ENCODE measurements around the gene HPCAL1.

HPCAL1 gene

GRCh38 chr2:10324095-10324832 lies 21.6 kb downstream of the HPCAL1 start:
- no peak for DNase-seq (ENCODE audit: low read depth)

GRCh38 chr2:10325278-10326145 lies 22.8 kb downstream of the HPCAL1 start:
- DNase-seq (ENCODE audit: low read depth), result no peak

DNA sequence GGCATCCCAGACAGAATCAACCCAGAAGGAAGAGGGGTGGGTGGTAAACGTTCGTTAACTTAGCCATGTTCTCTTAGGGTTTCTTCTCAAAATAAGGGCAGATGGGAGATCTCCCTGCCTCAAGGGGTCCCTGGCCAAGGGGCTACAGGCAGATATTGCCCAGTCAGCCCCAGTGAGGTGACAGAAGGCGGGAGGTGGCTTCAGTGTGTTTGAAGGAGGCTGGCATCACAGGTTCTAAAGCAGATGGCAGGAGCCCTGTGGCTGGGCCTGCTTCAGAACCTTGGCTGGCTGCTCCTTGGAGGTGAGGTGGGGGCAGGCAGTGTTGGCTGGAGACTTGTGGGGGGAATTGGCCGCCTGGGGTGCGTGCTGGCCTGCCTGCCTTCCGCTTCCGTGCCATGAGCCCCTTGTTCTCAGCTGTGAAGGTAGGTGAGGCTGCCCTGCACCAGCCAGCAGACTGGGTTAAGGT lies 23.5 kb downstream of the HPCAL1 start:
- DNase-seq (ENCODE audit: low read depth), result no peak

- DNase-seq (ENCODE audit: low read depth), result no peak
Observed at GRCh38 chr2:10326707-10327594, 24.2 kb downstream of the HPCAL1 start.

GRCh38 chr2:10327896-10328669 lies 25.4 kb downstream of the HPCAL1 start:
- DNase-seq (ENCODE audit: low read depth), result no peak

DNA sequence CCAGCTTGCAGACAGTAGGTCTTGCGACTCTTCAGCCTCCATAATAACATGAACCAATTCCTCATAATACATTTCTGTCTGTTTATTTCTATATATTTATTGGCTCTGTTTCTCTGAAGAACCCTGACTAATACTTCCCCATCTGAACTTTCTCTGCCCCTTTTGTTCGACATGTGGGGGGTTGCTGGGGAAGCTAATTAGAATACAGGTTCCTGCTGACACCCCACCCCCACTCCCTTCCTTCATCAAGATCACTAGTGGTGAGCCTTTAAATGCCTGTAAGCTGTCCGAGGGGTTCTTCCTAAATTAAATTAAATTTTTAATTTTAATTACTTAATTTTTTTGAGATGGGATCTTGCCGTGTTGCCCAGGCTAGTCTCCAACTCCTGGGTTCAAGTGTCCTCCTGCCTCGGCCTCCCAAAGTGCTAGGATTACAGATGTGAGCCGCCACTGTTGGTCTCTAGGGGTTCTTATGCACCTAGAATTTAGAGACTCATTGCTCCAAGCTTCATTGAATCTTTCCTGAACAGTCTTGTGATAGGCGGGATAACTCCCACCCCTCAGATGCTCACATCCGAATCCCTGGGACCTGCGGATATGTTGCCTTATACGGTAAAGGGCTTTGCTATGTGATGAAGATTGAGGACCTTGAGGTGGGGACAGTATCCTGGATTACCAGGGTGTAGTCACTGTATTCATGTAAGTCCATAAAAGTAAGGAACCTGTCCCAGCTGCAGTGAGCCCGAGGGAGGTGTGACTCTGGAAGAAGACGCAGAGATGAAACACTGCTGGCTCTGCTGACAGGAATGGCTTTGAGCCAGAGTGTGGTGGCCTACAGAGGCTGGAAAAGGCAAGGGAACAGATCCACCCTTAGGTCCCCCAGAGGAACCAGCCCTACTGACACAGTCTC lies 26.2 kb downstream of the HPCAL1 start:
- DNase-seq (ENCODE audit: low read depth), result no peak

DNA sequence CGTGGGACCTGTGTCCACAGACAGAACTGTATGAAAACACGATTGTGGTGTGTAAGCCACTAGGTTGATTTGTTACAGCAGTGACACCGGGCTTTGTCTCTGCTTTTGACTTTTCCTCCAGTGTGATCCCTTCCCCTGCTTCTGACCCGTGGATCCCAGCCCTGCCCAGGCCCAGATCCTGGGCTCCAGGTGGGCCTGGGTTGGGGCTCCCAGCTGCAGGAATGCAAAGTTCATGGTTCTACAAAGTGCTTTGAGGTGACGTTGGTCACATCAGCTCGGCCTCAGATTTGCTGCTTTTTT lies 26.8 kb downstream of the HPCAL1 start:
- no peak for DNase-seq (ENCODE audit: low read depth)

DNA sequence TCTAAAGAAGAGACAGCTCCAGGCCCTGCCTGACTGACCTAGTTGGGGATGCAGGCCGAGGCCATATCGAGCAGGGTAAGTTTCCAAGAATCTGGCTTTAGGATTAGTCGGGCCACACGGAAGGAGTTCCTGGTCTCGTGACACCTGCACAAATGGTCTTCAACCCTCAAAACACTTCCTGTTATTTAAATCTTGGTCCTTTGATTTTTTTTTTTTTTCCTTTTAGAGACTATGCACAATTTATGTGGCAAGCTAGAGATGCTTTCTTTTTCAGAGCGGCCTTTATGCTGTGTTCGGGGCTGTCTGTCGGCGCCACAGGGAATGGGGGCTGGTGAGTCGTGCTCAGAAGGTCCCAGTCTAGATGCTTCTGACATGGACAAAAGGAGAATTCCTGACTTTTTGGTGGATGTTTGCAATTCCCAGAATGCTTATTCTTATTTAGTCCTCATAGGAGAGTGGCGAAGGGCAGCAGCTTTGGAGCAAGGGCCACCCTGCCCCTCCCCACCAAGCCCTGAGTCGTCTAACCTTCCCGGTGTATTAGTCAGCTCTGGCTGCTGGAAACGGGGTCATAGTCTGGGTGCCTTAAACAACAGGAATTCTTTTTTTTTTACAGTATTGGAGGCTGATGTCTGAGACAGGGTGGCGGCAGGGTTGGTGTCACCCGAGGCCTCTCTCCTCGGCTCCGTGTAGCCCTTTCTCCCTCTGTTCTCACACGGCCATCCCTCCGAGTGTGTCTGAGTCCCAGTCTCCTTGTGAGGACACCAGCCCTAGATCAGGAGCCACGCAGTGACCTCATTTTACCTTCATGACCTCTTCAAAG lies 27.4 kb downstream of the HPCAL1 start:
- DNase-seq (ENCODE audit: low read depth), result no peak

- no peak for DNase-seq (ENCODE audit: low read depth)
Observed at GRCh38 chr2:10330700-10331026, 28.0 kb downstream of the HPCAL1 start.

DNA sequence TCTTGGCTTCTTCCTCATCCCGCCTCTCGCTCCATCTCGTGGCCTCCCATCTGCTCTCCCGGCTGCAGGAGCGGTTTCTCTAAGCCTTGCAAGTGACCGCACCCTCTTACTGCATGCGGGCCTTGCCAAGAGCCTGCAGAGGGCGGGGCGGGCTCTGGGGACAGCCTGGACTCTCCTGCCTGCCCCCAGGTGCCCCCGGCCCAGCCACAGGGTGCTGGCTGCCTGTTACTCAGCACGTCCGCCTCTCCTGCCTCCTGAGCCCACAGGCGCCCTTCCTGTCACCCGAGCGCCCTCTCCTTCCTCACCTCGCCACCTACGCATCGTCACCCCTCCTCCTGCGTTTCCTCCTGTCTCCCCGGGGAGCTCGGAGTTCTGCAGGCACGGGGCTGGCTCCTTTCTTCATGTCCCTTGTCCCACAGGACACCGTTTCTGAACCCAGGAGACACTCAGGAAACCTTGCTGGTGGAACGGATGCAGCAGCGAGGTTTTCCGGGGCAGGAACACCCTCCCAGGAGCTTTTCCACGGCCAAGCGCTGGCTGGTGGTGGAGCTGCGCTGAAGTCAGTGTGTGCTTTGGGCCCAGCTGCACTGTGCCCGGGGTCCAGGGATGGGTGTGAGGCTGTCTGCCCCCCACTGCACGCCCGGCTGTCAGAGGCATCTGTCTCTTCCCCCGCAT lies 28.5 kb downstream of the HPCAL1 start:
- no peak for DNase-seq (ENCODE audit: low read depth)

- no peak for DNase-seq (ENCODE audit: low read depth)
Observed at GRCh38 chr2:10331702-10332401, 29.1 kb downstream of the HPCAL1 start.

GRCh38 chr2:10332402-10333246 lies 29.9 kb downstream of the HPCAL1 start:
- no peak for DNase-seq (ENCODE audit: low read depth)

DNA sequence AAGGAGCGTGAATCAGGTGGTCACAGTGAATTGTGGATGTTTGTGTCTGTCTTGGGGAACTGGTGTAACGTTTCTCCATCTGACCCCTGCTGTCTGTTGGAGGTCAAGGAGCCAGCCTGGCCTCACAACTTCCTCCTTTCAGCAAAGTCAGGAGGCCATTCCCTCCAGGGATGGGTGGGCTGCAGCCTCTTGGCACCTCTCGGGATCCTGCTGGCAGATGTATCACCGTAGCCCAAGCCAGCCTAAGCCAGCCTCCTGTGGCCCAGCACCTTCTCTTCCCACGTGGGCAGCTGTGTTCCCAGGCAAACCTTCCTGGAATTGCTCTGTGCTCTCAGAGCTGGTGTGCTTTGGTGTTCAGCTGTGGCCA lies 30.5 kb downstream of the HPCAL1 start:
- DNase-seq (ENCODE audit: low read depth), result no peak

- DNase-seq (ENCODE audit: low read depth), result no peak
Observed at GRCh38 chr2:10333966-10334365, 31.3 kb downstream of the HPCAL1 start.

- no peak for DNase-seq (ENCODE audit: low read depth)
Observed at GRCh38 chr2:10335046-10335840, 32.5 kb downstream of the HPCAL1 start.

GRCh38 chr2:10336283-10336682 lies 33.6 kb downstream of the HPCAL1 start:
- DNase-seq (ENCODE audit: low read depth), result no peak

Data from GM04504 (cell line).